Stimulated activated memory B cell treated with anti-CD40 and anti-IgM and Interleukin-4, amounts not matched to agents 10 μg/mL and 1 μg/mL and 100 μg/mL, for 72 hours (primary cell): Measurements from ENCODE around the gene DIP2A.
"Not testable (repeated sequence)": the region's sequence is repeated elsewhere in the genome, so short reads cannot be mapped to it uniquely, and the experiment has no call there.

Source experiments
- ATAC-seq: fragments of 150-1000 bp; cut with Tn5 transposase; 2 replicates; pipeline ENCODE4 v1.10.0; 2021
- H3K27ac Mint-ChIP-seq: one replicate; pipeline ENCODE4 v1.8.0; 2022; ENCODE audit warnings: mild to moderate bottlenecking, mixed read lengths
- H3K27me3 Mint-ChIP-seq: one replicate; pipeline ENCODE4 v1.8.0; 2022; ENCODE audit warnings: mixed read lengths
- H3K36me3 Mint-ChIP-seq: one replicate; pipeline ENCODE4 v1.8.0; 2022; ENCODE audit warnings: mixed read lengths
- H3K4me1 Mint-ChIP-seq: one replicate; pipeline ENCODE4 v1.8.0; 2022; ENCODE audit warnings: mixed read lengths
- H3K4me3 Mint-ChIP-seq: one replicate; pipeline ENCODE4 v1.8.0; 2022; ENCODE audit warnings: mild to moderate bottlenecking, moderate library complexity, mixed read lengths
- H3K9me3 Mint-ChIP-seq: one replicate; pipeline ENCODE4 v1.8.0; 2022; ENCODE audit warnings: mixed read lengths

Gene DIP2A

GRCh38 chr21:46433116-46433515 is 25.6 kb upstream of the DIP2A start:
- H3K4me1 Mint-ChIP-seq, result peaks cover 15% of the 10 kb centered on the region

DNA sequence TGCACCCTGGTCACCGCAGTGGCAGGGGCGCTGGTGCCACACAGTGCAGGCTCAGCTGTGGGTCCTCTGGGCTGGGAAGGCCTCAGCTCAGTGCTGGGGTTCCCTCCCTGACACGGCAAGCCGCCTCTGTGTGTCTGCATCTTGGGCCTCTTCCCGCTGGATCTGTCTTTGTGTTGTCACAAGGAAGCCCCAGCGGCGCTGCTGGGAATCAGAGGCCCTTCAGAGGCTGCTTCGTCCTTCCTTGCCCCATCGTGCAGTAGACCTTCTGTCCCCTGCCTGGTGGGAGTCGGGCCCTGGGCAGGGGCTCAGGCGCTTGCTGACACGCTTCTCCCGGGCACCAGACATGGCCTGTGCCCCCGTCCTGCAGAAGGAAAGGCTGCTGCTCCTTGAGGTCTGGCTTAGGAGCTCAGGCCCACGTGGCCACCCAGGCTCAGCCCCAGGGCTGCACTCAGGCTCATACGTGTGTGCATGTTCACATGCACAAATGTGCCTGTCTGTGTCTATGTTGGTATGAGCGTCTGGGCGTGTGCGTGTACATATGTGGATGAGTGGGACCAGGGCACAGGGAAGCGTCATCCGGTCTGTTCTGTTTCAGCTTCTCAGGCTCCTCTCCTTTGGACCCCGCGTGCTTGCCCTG is 24.3 kb upstream of the DIP2A start:
- Mint-ChIP-seq H3K27ac (no peak overlapping the region), H3K4me1 (peaks cover 15% of the 10 kb centered on the region), H3K4me3 (no peak overlapping the region), H3K27me3 (no peaks in the 10 kb centered on the region), H3K9me3 (no peaks in the 10 kb centered on the region), H3K36me3 (peaks cover 65% of the 10 kb centered on the region)
- no peak for ATAC-seq

More at GRCh38 chr21:46433116-46433515, 25.6 kb upstream of the DIP2A start:
- not testable (repeated sequence) for ATAC-seq, H3K4me3 Mint-ChIP-seq, H3K27me3 Mint-ChIP-seq, H3K9me3 Mint-ChIP-seq, H3K27ac Mint-ChIP-seq
- peaks cover 60% of the 10 kb centered on the region for H3K36me3 Mint-ChIP-seq

- no peak for ATAC-seq
- Mint-ChIP-seq H3K27ac (no peak overlapping the region), H3K36me3 (peaks cover 64% of the 10 kb centered on the region), H3K27me3 (no peaks in the 10 kb centered on the region), H3K9me3 (no peaks in the 10 kb centered on the region), H3K4me3 (no peak overlapping the region), H3K4me1 (peaks cover 15% of the 10 kb centered on the region)
These were observed 22.9 kb upstream of the DIP2A start for GRCh38 chr21:46435786-46436227.

DNA sequence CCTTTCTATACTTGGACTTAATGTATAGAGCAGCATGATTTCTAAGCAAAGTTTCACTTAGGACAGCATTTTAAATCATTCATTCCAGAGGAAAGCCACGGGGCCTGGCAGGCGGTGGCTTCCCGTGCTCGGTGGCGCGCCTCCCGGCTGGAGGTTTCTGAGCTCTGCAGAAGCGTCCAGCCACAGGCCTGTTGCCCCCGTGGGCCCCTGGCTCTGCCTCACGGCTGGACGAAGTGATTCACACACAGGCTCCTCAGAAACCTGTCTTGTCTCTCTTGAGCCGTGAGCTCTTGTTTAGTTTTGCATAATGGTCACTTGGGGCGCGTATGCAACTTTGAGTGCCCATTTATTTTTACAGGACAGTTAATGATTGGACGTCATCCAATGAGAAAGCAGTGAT is 22.1 kb upstream of the DIP2A start:
- no peak overlapping the region for H3K27ac Mint-ChIP-seq
- peaks cover 13% of the 10 kb centered on the region for H3K4me1 Mint-ChIP-seq
- no peaks in the 10 kb centered on the region for H3K27me3 Mint-ChIP-seq
- peaks cover 63% of the 10 kb centered on the region for H3K36me3 Mint-ChIP-seq
- no peaks in the 10 kb centered on the region for H3K9me3 Mint-ChIP-seq
- no peak for ATAC-seq
- H3K4me3 Mint-ChIP-seq, result no peak overlapping the region

- no peak for ATAC-seq
- Mint-ChIP-seq H3K27ac (no peak overlapping the region), H3K27me3 (no peaks in the 10 kb centered on the region), H3K4me1 (peaks cover 8% of the 10 kb centered on the region), H3K9me3 (no peaks in the 10 kb centered on the region), H3K36me3 (peaks cover 63% of the 10 kb centered on the region), H3K4me3 (no peak overlapping the region)
These were observed 21.6 kb upstream of the DIP2A start for GRCh38 chr21:46437096-46437498.

GRCh38 chr21:46437511-46437910 is 21.2 kb upstream of the DIP2A start:
- Mint-ChIP-seq H3K4me3 (no peak overlapping the region), H3K9me3 (no peaks in the 10 kb centered on the region), H3K36me3 (peaks cover 63% of the 10 kb centered on the region), H3K27ac (no peak overlapping the region), H3K4me1 (peaks cover 7% of the 10 kb centered on the region), H3K27me3 (no peaks in the 10 kb centered on the region)
- no peak for ATAC-seq

DNA sequence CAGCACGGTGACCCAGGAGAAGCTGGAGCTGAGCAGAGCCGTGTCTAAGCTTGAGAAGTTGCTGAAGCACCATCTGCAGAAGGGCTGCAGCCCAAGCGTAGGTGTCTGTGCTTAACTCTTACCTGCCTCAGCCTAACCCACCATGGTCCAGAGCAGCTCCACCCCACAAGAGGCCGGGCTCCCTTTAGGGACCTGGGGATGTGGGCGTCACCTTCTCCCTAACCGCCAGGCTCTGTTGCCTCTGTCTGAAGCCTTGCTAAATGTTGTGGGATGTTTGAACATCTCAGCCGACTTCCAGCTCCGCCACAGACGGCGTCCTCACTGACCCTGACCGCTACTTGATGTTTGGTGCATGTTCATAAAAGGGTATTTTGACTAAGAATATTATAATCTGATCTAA is 20.4 kb upstream of the DIP2A start:
- Mint-ChIP-seq H3K9me3 (no peaks in the 10 kb centered on the region), H3K27me3 (no peaks in the 10 kb centered on the region), H3K36me3 (peaks cover 69% of the 10 kb centered on the region), H3K4me1 (peaks cover 7% of the 10 kb centered on the region), H3K4me3 (no peak overlapping the region), H3K27ac (no peak overlapping the region)
- ATAC-seq, result no peak

DNA sequence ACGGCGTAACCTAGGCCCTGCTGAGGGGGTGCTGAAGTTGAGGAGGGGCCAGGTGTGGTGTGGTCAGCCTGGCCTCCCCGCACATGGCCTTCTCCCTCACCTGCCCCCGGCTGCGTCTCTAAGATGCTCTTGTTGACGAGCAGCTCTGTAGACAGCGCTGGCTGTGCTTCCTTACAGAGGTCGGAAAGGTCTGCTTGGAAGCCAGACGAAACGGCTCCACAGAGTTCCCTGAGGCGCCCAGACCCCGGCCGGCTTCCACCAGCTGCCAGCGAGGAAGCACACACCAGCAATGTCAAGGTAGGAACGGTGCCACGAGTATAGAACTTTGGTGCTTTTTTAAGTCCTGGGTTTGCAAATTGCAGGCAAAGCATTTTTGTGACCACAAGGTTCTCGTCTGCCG is 18.8 kb upstream of the DIP2A start:
- no peak overlapping the region for H3K27ac Mint-ChIP-seq
- H3K4me3 Mint-ChIP-seq, result no peak overlapping the region
- ATAC-seq, result no peak
- peaks cover 7% of the 10 kb centered on the region for H3K4me1 Mint-ChIP-seq
- no peaks in the 10 kb centered on the region for H3K9me3 Mint-ChIP-seq
- H3K36me3 Mint-ChIP-seq, result peaks cover 69% of the 10 kb centered on the region
- H3K27me3 Mint-ChIP-seq, result no peaks in the 10 kb centered on the region

DNA sequence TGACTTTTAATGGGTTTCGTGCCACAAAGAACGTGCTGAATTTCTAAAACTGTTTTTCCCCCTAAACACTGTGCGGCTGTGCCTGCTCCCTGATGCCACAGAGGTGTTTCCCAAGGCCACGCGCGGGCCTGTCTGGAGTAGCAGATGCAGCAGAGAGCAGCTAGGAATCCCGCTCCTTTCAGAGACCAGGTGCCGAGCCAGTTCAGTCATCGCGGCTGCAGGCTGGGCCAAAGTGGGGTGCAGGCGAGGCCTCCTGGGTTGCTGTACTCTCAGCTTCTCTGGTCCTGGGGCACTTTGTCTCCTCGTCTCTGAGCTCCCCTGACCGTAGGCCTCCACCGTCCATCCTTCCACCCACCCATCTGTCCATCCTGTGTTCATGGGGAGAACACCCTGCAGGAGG is 17.4 kb upstream of the DIP2A start:
- no peak for ATAC-seq
- no peak overlapping the region for H3K27ac Mint-ChIP-seq
- H3K4me3 Mint-ChIP-seq, result no peak overlapping the region
- no peaks in the 10 kb centered on the region for H3K9me3 Mint-ChIP-seq
- no peaks in the 10 kb centered on the region for H3K27me3 Mint-ChIP-seq
- H3K36me3 Mint-ChIP-seq, result peaks cover 63% of the 10 kb centered on the region
- H3K4me1 Mint-ChIP-seq, result peaks cover 7% of the 10 kb centered on the region

GRCh38 chr21:46441961-46442498 is 16.7 kb upstream of the DIP2A start:
- Mint-ChIP-seq H3K27me3 (no peaks in the 10 kb centered on the region), H3K36me3 (peaks cover 60% of the 10 kb centered on the region), H3K27ac (no peak overlapping the region), H3K4me3 (no peak overlapping the region), H3K4me1 (peaks cover 4% of the 10 kb centered on the region), H3K9me3 (no peaks in the 10 kb centered on the region)
- no peak for ATAC-seq

- Mint-ChIP-seq H3K4me3 (no peak overlapping the region), H3K27ac (no peak overlapping the region), H3K4me1 (no peaks in the 10 kb centered on the region), H3K36me3 (peaks cover 60% of the 10 kb centered on the region), H3K27me3 (no peaks in the 10 kb centered on the region), H3K9me3 (no peaks in the 10 kb centered on the region)
- ATAC-seq, result no peak
These were observed 15.8 kb upstream of the DIP2A start for GRCh38 chr21:46442938-46443337.

DNA sequence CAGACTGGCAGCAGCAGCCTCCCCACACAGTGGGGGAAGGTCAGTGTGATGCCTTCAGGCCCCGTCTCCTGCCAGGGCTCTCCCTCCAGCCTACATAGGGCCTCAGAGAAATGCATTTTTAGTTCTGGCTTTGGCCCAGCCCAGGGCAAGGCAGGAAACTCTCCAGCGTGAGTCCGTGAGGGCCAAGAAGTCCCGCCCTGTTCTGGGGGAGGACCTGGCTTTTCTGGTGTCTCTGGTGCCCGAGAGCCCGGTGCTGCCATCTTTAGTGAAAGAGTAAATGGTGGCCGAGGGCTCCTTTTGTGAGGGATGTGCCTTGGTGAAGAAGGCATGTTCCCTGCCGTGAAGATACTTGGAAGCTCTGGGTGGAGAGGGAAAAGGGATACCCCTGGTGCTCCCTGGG is 14.8 kb upstream of the DIP2A start:
- peaks cover 67% of the 10 kb centered on the region for H3K36me3 Mint-ChIP-seq
- H3K9me3 Mint-ChIP-seq, result peaks cover 3% of the 10 kb centered on the region
- no peak overlapping the region for H3K27ac Mint-ChIP-seq
- no peaks in the 10 kb centered on the region for H3K27me3 Mint-ChIP-seq
- no peaks in the 10 kb centered on the region for H3K4me1 Mint-ChIP-seq
- H3K4me3 Mint-ChIP-seq, result no peak overlapping the region
- ATAC-seq, result no peak

GRCh38 chr21:46448108-46448507 is 10.6 kb upstream of the DIP2A start:
- no peak for ATAC-seq
- H3K27me3 Mint-ChIP-seq, result no peaks in the 10 kb centered on the region
- H3K4me3 Mint-ChIP-seq, result no peak overlapping the region
- H3K27ac Mint-ChIP-seq, result no peak overlapping the region
- peaks cover 3% of the 10 kb centered on the region for H3K9me3 Mint-ChIP-seq
- peaks cover 50% of the 10 kb centered on the region for H3K36me3 Mint-ChIP-seq
- no peaks in the 10 kb centered on the region for H3K4me1 Mint-ChIP-seq

- not testable (repeated sequence) for H3K4me3 Mint-ChIP-seq, H3K4me1 Mint-ChIP-seq, H3K27me3 Mint-ChIP-seq, H3K27ac Mint-ChIP-seq, H3K9me3 Mint-ChIP-seq, ATAC-seq
- peaks cover 44% of the 10 kb centered on the region for H3K36me3 Mint-ChIP-seq
These were observed 9.8 kb upstream of the DIP2A start for GRCh38 chr21:46448855-46449254.

DNA sequence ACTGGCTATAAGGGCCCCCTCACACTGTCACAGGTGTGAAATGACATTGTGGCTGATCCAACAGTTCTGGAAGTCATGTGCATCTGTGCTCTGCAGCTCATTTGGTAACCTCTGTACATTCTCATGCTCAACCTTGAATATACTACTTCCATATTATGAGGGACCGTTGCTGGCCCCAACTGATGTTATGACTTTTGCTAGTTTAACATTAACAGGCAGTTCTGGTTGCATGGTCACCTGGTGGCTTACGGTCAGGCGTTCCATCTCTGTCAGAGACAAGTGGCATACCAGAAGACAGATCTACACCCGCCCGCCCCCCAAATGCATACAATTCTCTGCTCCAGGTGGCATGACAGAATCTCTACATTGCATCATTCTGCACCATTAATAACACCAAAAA is 6.0 kb upstream of the DIP2A start:
- ATAC-seq, result no peak
- Mint-ChIP-seq H3K4me3 (no peak overlapping the region), H3K36me3 (peaks cover 39% of the 10 kb centered on the region), H3K27me3 (no peaks in the 10 kb centered on the region), H3K4me1 (peaks cover 24% of the 10 kb centered on the region), H3K27ac (no peak overlapping the region), H3K9me3 (peaks cover 3% of the 10 kb centered on the region)

GRCh38 chr21:46454142-46454541 is 4.5 kb upstream of the DIP2A start:
- H3K4me1 Mint-ChIP-seq, result peaks cover 27% of the 10 kb centered on the region
- H3K9me3 Mint-ChIP-seq, result no peaks in the 10 kb centered on the region
- no peaks in the 10 kb centered on the region for H3K27me3 Mint-ChIP-seq
- peaks cover 31% of the 10 kb centered on the region for H3K36me3 Mint-ChIP-seq
- no peak for ATAC-seq
- no peak overlapping the region for H3K4me3 Mint-ChIP-seq
- no peak overlapping the region for H3K27ac Mint-ChIP-seq
